Measurements from ENCODE around the gene DYTN.
"Not testable (repeated sequence)": the region's sequence is repeated elsewhere in the genome, so short reads cannot be mapped to it uniquely, and the experiment has no call there.

DYTN gene

GRCh38 chr2:206716623-206717022 lies 1.6 kb downstream of the DYTN start:
- TF ChIP-seq, protein P1, sequence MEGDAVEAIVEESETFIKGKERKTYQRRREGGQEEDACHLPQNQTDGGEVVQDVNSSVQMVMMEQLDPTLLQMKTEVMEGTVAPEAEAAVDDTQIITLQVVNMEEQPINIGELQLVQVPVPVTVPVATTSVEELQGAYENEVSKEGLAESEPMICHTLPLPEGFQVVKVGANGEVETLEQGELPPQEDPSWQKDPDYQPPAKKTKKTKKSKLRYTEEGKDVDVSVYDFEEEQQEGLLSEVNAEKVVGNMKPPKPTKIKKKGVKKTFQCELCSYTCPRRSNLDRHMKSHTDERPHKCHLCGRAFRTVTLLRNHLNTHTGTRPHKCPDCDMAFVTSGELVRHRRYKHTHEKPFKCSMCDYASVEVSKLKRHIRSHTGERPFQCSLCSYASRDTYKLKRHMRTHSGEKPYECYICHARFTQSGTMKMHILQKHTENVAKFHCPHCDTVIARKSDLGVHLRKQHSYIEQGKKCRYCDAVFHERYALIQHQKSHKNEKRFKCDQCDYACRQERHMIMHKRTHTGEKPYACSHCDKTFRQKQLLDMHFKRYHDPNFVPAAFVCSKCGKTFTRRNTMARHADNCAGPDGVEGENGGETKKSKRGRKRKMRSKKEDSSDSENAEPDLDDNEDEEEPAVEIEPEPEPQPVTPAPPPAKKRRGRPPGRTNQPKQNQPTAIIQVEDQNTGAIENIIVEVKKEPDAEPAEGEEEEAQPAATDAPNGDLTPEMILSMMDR (IDR thresholded peaks at IDR 0.05; ENCODE audit: low read depth, low read length) = no peak
- no peak overlapping the region for H3K4me3 ChIP-seq (ENCODE audit: low read depth, low read length)

- not testable (repeated sequence) for H3K4me3 ChIP-seq (ENCODE audit: low read depth, low read length)
Measured at GRCh38 chr2:206715183-206715582, 3.0 kb downstream of the DYTN start.

GRCh38 chr2:206713746-206714145 lies 4.5 kb downstream of the DYTN start:
- H3K4me3 ChIP-seq (ENCODE audit: low read depth, low read length) = peak overlapping the region; percentile 2; the same call in 1 of the 2 replicates
- TF ChIP-seq, protein P1 (IDR thresholded peaks at IDR 0.05; ENCODE audit: low read depth, low read length) = no peak

DNA sequence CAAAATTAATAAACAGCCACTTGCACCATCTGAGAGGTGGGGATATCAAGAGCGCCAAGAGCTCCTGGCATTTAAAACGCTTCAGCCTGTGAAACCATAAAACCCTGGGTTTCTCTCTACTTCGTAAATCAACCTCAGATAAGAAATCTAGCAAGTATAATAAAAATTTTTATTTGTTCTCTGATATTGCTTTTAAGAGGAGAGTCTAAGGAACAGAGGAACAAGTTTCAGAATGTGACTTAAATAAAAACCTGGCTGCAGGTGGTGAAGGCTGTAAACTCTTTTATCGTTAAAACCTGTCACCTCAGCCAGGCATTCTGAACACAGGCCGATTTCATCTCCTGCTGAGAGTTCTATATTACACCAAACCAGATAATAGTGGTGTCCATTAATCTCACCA lies 9.9 kb downstream of the DYTN start:
- TF ChIP-seq, protein P1 (IDR thresholded peaks at IDR 0.05; ENCODE audit: low read depth, low read length) = no peak
- no peak overlapping the region for H3K4me3 ChIP-seq (ENCODE audit: low read depth, low read length)

DNA sequence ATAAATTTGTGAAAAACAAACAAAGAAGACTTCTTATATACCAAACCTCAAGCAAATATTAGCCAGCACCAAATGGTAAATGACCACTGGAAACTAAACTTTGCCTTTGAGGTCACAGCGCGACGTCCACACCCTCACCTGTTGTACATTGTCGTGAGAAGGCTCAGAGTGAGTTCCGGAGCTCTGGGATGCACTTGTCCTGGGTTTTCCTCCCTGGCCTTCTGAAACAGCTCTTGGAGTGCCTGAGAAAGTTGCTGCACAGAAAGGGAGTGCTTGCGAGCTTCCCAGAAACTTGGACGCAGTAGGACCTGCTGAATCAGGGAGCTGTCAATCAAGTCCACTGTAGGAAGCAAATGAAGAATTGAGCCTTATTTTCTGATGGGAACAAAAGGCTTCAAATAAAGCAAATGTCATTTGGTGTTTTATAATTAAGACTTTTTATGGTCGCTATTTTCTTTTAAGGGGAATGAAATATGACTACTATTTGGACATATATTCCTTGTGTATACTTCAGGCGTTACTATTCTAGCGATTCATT lies 11.0 kb downstream of the DYTN start:
- no peak overlapping the region for H3K4me3 ChIP-seq (ENCODE audit: low read depth, low read length)
- TF ChIP-seq, protein P1 (IDR thresholded peaks at IDR 0.05; ENCODE audit: low read depth, low read length) = no peak

DNA sequence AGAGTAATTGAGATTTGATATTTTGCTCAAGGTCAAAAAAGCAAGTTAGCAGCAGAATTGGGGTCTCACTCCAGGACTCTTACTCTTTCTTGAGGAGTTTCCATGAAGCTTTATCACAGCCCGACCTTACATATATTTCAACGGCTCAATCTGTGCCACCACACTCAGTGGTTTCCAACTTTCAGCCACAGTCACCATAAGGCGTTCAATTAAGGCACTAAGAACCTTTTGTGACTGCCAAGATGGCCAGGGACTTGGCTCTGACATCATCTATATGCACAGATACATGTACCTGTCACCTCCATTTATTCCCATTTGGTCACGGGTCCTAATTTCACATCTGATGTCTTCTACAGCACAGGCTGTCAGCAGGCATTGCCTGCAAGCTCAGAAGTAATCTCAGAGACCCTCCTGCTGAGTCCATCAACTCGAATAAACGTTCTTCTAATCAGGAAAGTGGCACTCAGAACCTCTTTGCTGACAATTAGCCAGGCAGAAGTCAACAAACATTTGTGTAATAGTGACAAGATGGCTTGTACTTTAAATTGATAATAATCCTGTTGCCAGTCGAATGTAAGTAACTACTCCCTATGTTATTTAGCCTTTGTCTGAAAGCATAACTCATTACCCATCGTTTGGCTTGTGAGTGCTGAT lies 16.1 kb downstream of the DYTN start:
- no peak overlapping the region for H3K4me3 ChIP-seq (ENCODE audit: low read depth, low read length)
- TF ChIP-seq, protein P1 (IDR thresholded peaks at IDR 0.05; ENCODE audit: low read depth, low read length) = no peak

- H3K4me3 ChIP-seq (ENCODE audit: low read depth, low read length) = no peak overlapping the region
- TF ChIP-seq, protein P1 (IDR thresholded peaks at IDR 0.05; ENCODE audit: low read depth, low read length) = no peak
Measured at GRCh38 chr2:206700156-206700555, 18.0 kb downstream of the DYTN start.

DNA sequence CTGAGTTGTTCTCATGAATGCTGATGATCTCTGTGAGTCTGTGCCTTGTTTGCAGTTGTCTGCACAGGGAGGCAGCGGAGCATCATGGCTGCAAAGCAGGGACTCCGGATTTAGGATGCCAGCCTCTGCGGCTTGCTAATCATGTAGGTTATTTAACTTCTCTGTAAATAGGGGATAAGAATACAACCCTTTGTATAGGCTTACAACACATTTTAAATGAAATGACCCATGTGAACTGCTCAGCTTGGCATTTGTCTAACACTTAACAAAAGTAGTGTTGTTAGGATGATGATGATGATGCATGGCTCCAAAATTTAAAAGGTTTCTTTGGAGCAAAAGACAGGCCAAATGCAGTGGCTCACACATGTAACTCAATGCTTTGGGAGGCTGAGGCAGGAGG lies 19.4 kb downstream of the DYTN start:
- H3K4me3 ChIP-seq (ENCODE audit: low read depth, low read length) = no peak overlapping the region
- TF ChIP-seq, protein P1 (IDR thresholded peaks at IDR 0.05; ENCODE audit: low read depth, low read length) = no peak
